ENCODE measurements around the gene TENM4.

TENM4 gene

DNA sequence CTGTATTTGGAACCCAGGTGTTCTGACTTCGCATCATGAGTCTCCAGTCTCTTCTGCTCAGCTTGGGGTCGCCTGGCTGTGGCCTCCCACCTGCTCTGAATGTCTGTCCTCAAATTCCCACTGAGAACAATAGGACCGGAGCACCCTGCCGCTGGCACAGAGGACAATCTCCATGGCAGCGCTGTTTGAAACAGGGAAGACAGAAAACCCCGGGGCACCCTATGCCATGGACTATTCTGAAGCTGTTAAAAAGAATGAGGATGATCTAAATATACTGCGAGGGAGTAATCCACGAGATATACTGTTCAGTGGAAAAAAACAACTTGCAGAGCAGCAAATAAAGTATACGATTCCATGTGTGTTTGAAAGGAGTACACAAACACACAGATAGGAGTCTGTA is 450.6 kb downstream of the TENM4 start:
- Histone ChIP-seq H3K9me3 (ENCODE audit: control insufficient read depth, insufficient read depth, low read depth, low read length) (no peaks in the 10 kb centered on the region), H3K36me3 (ENCODE audit: control insufficient read depth in 2 of 2, insufficient read depth in 1 of 2, low read length in 2 of 2) (no peaks in the 10 kb centered on the region), H3K4me3 (ENCODE audit: low read depth, low read length) (no peak overlapping the region), H3K27ac (ENCODE audit: extremely low read depth, low read depth, low read length) (no peak overlapping the region), H3K4me1 (ENCODE audit: control insufficient read depth, insufficient read depth, low read length) (no peaks in the 10 kb centered on the region)
- TF ChIP-seq, protein P1, sequence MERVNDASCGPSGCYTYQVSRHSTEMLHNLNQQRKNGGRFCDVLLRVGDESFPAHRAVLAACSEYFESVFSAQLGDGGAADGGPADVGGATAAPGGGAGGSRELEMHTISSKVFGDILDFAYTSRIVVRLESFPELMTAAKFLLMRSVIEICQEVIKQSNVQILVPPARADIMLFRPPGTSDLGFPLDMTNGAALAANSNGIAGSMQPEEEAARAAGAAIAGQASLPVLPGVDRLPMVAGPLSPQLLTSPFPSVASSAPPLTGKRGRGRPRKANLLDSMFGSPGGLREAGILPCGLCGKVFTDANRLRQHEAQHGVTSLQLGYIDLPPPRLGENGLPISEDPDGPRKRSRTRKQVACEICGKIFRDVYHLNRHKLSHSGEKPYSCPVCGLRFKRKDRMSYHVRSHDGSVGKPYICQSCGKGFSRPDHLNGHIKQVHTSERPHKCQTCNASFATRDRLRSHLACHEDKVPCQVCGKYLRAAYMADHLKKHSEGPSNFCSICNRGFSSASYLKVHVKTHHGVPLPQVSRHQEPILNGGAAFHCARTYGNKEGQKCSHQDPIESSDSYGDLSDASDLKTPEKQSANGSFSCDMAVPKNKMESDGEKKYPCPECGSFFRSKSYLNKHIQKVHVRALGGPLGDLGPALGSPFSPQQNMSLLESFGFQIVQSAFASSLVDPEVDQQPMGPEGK (tag by site-specific recombination; IDR thresholded peaks at IDR 0.05): no peak
- TF ChIP-seq INSM2 (tag by site-specific recombination; IDR thresholded peaks at IDR 0.05): no peak
- TF ChIP-seq, protein P2, sequence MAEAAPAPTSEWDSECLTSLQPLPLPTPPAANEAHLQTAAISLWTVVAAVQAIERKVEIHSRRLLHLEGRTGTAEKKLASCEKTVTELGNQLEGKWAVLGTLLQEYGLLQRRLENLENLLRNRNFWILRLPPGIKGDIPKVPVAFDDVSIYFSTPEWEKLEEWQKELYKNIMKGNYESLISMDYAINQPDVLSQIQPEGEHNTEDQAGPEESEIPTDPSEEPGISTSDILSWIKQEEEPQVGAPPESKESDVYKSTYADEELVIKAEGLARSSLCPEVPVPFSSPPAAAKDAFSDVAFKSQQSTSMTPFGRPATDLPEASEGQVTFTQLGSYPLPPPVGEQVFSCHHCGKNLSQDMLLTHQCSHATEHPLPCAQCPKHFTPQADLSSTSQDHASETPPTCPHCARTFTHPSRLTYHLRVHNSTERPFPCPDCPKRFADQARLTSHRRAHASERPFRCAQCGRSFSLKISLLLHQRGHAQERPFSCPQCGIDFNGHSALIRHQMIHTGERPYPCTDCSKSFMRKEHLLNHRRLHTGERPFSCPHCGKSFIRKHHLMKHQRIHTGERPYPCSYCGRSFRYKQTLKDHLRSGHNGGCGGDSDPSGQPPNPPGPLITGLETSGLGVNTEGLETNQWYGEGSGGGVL (tag by site-specific recombination; IDR thresholded peaks at IDR 0.05): no peak
- no peak for TF ChIP-seq KLF7 (tag by site-specific recombination; IDR thresholded peaks at IDR 0.05; ENCODE audit: borderline replicate concordance)
- no peak for TF ChIP-seq ZBTB17 (tag by site-specific recombination; IDR thresholded peaks at IDR 0.05)
- TF ChIP-seq ZNF596 (tag by site-specific recombination; IDR thresholded peaks at IDR 0.05): no peak
- no peak for TF ChIP-seq GLI2 (tag by site-specific recombination; IDR thresholded peaks at IDR 0.05; ENCODE audit: borderline replicate concordance, low read depth)
- ChIA-PET CTCF (interaction anchor here (0.6 kb wide), 1 partner anchor 284 kb away, joined by 10 read pairs; no protein-coding TSS in a partner anchor), POLR2A (no interaction called here)

- POLR2A ChIA-PET: no interaction called here
- no peaks in the 10 kb centered on the region for H3K36me3 ChIP-seq (ENCODE audit: control insufficient read depth in 2 of 2, insufficient read depth in 1 of 2, low read length in 2 of 2)
- TF ChIP-seq, protein P3, sequence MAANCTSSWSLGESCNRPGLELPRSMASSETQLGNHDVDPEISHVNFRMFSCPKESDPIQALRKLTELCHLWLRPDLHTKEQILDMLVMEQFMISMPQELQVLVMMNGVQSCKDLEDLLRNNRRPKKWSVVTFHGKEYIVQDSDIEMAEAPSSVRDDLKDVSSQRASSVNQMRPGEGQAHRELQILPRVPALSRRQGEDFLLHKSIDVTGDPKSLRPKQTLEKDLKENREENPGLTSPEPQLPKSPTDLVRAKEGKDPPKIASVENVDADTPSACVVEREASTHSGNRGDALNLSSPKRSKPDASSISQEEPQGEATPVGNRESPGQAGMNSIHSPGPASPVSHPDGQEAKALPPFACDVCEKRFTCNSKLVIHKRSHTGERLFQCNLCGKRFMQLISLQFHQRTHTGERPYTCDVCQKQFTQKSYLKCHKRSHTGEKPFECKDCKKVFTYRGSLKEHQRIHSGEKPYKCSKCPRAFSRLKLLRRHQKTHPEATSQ (tag by site-specific recombination; IDR thresholded peaks at IDR 0.05): no peak
- no peak for TF ChIP-seq ZNF645 (tag by site-specific recombination; IDR thresholded peaks at IDR 0.05)
- no peak for TF ChIP-seq GLIS2 (tag by site-specific recombination; IDR thresholded peaks at IDR 0.05)
Measured at GRCh38 chr11:78987748-78988147, 453.1 kb downstream of the TENM4 start.

DNA sequence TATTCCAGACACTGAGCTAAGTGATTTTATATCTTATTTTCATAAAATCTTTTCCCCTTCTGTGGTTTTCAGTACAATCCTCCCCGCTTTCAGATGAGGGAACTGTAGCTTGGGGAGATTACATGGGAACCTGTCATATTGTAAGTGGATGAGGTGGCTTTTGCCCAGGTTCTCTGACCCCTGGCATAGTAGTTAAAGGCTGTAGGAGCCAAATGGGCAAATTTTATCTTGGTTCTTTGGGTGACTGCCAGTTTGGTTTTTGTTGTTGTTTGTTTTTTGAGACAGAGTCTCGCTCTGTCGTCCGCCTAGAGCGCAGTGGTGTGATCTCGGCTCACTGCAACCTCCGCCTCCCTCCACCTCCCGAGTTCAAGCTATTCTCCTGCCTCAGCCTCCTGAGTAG is 454.5 kb downstream of the TENM4 start:
- Histone ChIP-seq H3K27ac (ENCODE audit: extremely low read depth, low read depth, low read length) (no peak overlapping the region), H3K4me1 (ENCODE audit: control insufficient read depth, insufficient read depth, low read length) (no peaks in the 10 kb centered on the region), H3K9me3 (ENCODE audit: control insufficient read depth, insufficient read depth, low read depth, low read length) (no peaks in the 10 kb centered on the region), H3K4me3 (ENCODE audit: low read depth, low read length) (no peak overlapping the region), H3K36me3 (ENCODE audit: control insufficient read depth in 2 of 2, insufficient read depth in 1 of 2, low read length in 2 of 2) (no peaks in the 10 kb centered on the region)
- ChIA-PET POLR2A (no interaction called here), CTCF (no interaction called here)
- no peak for TF ChIP-seq HOXD13 (CRISPR knock-in tag; IDR thresholded peaks at IDR 0.05; ENCODE audit: borderline replicate concordance)
- TF ChIP-seq ZNF639 (tag by site-specific recombination; IDR thresholded peaks at IDR 0.05): no peak
- TF ChIP-seq ZNF548 (tag by site-specific recombination; IDR thresholded peaks at IDR 0.05): no peak
- no peak for TF ChIP-seq OVOL3 (tag by site-specific recombination; IDR thresholded peaks at IDR 0.05)
- no peak for TF ChIP-seq ZFP3 (tag by site-specific recombination; IDR thresholded peaks at IDR 0.05; ENCODE audit: low read depth)
- TF ChIP-seq ZNF561 (tag by site-specific recombination; IDR thresholded peaks at IDR 0.05; ENCODE audit: borderline replicate concordance): no peak
- no peak for TF ChIP-seq ZNF621 (tag by site-specific recombination; IDR thresholded peaks at IDR 0.05)
- no peak for TF ChIP-seq ZNF169 (tag by site-specific recombination; IDR thresholded peaks at IDR 0.05)
- no peak for TF ChIP-seq SP3 (tag by site-specific recombination; IDR thresholded peaks at IDR 0.05)
- TF ChIP-seq, protein P4, sequence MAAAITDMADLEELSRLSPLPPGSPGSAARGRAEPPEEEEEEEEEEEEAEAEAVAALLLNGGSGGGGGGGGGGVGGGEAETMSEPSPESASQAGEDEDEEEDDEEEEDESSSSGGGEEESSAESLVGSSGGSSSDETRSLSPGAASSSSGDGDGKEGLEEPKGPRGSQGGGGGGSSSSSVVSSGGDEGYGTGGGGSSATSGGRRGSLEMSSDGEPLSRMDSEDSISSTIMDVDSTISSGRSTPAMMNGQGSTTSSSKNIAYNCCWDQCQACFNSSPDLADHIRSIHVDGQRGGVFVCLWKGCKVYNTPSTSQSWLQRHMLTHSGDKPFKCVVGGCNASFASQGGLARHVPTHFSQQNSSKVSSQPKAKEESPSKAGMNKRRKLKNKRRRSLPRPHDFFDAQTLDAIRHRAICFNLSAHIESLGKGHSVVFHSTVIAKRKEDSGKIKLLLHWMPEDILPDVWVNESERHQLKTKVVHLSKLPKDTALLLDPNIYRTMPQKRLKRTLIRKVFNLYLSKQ (tag by site-specific recombination; IDR thresholded peaks at IDR 0.05; ENCODE audit: borderline replicate concordance): no peak
- TF ChIP-seq ZNF214 (tag by site-specific recombination; IDR thresholded peaks at IDR 0.05; ENCODE audit: borderline replicate concordance): no peak

More at GRCh38 chr11:78987748-78988147, 453.1 kb downstream of the TENM4 start:
- Histone ChIP-seq H3K4me1 (ENCODE audit: control insufficient read depth, insufficient read depth, low read length) (no peaks in the 10 kb centered on the region), H3K9me3 (ENCODE audit: control insufficient read depth, insufficient read depth, low read depth, low read length) (no peaks in the 10 kb centered on the region), H3K4me3 (ENCODE audit: low read depth, low read length) (no peak overlapping the region), H3K27ac (ENCODE audit: extremely low read depth, low read depth, low read length) (no peak overlapping the region)
- CTCF ChIA-PET: no interaction called here
